SIG-M5 treated with dmso at 0.1 percent for 504 hours (cell line): ENCODE measurements around the gene FTCD.
A peak's percentile ranks its signal among the peaks of the same experiment; 100 is the strongest.
"Not testable (repeated sequence)": the region's sequence is repeated elsewhere in the genome, so short reads cannot be mapped to it uniquely, and the experiment has no call there.

ENCODE experiments used
- DNase-seq: peaks from one replicate; lab custom pipeline; 2025; ENCODE audit not compliant: unreplicated experiment; lab: John Stamatoyannopoulos, UW

FTCD gene

GRCh38 chr21:46188226-46189212, 33.1 kb upstream of the FTCD start:
- peak; percentile 51 for DNase-seq

- DNase-seq, result no peak
Measured at GRCh38 chr21:46187814-46188213, 32.4 kb upstream of the FTCD start.

GRCh38 chr21:46187261-46187660, 31.9 kb upstream of the FTCD start:
- no peak for DNase-seq

- no peak for DNase-seq
Measured at GRCh38 chr21:46185716-46186115, 30.3 kb upstream of the FTCD start.

GRCh38 chr21:46184625-46185555, 29.5 kb upstream of the FTCD start:
- DNase-seq, result peak; percentile 90

- peak; percentile 60 for DNase-seq
Measured at GRCh38 chr21:46183910-46184624, 28.7 kb upstream of the FTCD start, which contains the start of gene SPATC1L. TSS of gene SPATC1L (minus strand) at chr21:46184459. CDS start at chr21:46182816, 1,643 bp downstream.

GRCh38 chr21:46183337-46183909, 28.0 kb upstream of the FTCD start:
- not testable (repeated sequence) for DNase-seq

GRCh38 chr21:46182548-46183336, 27.4 kb upstream of the FTCD start:
- DNase-seq, result no peak

- DNase-seq, result no peak
Measured at GRCh38 chr21:46181953-46182547, 26.7 kb upstream of the FTCD start.

- no peak for DNase-seq
Measured at GRCh38 chr21:46181436-46181835, 26.1 kb upstream of the FTCD start.

GRCh38 chr21:46180778-46181391, 25.5 kb upstream of the FTCD start:
- no peak for DNase-seq

- no peak for DNase-seq
Measured at GRCh38 chr21:46180079-46180722, 24.8 kb upstream of the FTCD start.

- no peak for DNase-seq
Measured at GRCh38 chr21:46179708-46180078, 24.3 kb upstream of the FTCD start.

GRCh38 chr21:46178961-46179360, 23.6 kb upstream of the FTCD start:
- DNase-seq, result no peak

GRCh38 chr21:46176443-46177129, 21.2 kb upstream of the FTCD start:
- DNase-seq, result not testable (repeated sequence)

- DNase-seq, result no peak
Measured at GRCh38 chr21:46173573-46173972, 18.2 kb upstream of the FTCD start.

- DNase-seq, result no peak
Measured at GRCh38 chr21:46172863-46173528, 17.6 kb upstream of the FTCD start.
